Measurements from ENCODE around the gene SLC41A1.

SLC41A1 gene

GRCh38 chr1:205787287-205787916 is 25.6 kb downstream of the SLC41A1 start:
- no peak for DNase-seq (ENCODE audit: low spot score)

GRCh38 chr1:205786601-205787000 is 26.4 kb downstream of the SLC41A1 start:
- no peak for DNase-seq (ENCODE audit: low spot score)

DNA sequence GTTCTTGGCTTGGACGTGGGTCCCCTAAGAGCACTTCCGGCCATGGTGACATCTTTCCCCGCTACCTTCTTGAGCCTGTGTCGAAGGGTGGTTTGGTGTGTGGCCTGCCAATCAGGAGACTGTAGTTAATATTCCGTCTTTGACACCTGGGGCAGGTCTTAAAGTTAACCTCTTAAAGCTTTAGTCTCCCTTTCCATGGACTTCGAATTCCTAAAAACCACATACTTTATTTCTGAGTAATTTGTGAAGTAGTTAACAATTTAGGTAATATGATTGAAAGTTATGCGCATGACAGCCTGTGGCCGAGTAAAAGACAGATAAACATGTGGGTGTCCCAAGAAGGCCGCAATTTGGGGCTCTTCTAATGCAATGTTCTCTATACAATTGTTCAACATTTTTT is 27.6 kb downstream of the SLC41A1 start:
- DNase-seq (ENCODE audit: low spot score), result no peak

GRCh38 chr1:205783904-205784303 is 29.1 kb downstream of the SLC41A1 start:
- DNase-seq (ENCODE audit: low spot score), result no peak

GRCh38 chr1:205783433-205783795 is 29.6 kb downstream of the SLC41A1 start:
- no peak for DNase-seq (ENCODE audit: low spot score)

DNA sequence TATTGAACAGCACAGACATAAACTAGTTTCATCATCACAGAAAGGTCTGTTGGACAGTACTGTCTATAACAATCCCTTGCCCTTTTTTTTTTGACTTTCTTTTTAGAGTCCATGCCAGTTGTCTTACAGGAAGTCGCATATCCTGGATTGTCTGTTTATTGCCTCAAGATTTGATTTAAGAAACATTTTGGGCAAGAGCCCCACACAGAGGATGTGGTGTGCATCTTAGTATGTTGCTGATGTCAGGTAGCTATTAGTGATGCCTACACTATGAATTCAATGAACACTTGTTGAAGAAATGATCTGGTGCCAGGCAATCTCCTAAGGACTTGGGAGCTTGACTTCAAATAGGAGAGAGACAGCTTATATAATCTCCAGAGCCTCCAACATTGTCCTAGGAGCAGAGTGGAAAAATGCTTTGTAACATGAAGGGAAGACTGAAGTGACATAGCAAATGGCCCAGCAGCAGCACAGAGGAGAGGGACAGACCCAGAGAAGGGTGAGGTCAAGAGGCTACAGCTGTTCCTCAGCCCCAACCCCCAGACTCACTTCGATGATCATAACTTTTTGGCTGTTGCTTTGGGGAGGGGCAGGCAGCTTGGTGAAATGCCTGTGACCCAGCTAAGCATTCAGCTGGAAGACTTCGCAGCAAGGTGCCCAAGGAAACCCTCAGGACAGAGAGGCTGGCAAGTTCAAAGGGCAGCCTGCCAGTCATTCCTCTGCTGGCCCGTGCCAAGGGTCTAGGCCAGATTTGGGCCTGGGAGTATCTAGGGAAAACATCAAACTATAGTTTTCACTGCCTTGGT is 30.2 kb downstream of the SLC41A1 start:
- no peak for DNase-seq (ENCODE audit: low spot score)

DNA sequence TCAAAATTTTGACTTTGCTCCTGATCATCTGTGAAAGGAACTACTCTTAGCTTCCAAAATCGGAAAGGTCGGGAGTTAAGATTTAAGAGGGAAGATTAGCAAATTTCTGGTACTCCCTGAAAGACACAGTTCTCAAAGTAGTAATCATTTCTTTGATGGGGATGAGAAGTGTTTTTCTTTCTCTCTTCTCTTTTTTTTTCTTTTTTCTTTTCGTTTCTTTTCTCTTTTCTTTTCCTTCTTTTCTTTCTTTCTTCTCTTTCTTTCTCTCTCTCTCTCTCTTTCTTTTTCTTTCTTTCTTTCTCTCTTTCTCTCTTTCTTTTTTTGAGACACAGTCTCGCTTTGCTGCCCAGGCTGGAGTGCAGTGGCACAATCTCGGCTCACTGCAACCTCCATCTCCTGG is 32.7 kb downstream of the SLC41A1 start:
- DNase-seq (ENCODE audit: low spot score), result no peak

- DNase-seq (ENCODE audit: low spot score), result peak; percentile 28
Measured at GRCh38 chr1:205777994-205778393, 35.0 kb downstream of the SLC41A1 start.

DNA sequence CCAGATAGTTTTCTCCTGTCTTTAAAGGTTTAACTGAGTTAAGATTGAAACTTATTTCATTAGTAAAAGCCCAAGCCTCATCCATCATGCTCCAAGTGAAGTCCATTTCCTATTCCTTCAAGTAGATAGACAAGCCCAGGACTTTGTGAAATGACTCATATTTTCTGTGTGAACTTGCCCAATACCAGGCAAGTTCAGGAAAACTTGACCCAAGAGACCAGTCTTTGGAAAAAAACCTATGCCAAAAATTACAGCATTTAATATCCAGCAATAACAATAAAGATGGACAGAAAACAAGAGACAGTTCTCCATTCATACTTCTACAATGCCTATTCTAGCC is 37.3 kb downstream of the SLC41A1 start:
- DNase-seq (ENCODE audit: low spot score), result no peak

DNA sequence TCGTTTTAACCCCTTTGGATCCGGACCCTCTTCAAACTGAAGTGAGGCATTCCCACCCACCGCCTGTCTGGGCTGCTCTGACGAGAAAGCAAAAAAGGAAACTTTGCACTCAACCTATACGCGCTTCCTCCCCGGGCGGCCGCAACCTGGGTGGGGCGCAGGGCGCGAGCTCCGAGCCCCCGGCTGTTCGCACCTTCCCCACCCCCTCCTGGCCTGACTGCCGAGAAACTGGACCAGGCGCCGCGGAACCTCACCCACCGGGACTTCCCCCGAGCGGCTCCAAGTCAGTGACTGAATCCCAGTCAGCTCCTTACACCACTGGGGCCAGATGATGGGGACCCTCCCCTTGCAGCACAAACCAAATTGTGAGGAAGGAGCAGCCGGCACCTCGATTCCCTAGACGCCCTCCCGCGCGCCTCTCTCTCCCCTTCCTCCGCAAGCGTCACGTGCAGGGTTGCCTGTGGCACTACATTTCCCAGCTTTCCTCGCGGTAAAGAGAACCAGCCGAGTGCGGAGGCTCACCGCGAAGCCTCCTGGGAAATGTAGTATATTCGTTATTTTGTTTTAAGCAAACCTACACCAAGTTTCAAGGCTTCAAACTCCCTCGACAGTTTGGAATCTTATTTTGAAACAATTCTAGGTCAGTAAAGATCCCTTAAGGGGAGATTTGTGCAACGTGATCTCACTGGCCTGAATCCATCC is 37.8 kb downstream of the SLC41A1 start, which contains the start of gene RAB29:
Gene RAB29 (minus strand): TSS at position 468 of the 702 bp plus-strand sequence. CDS start 526 bp downstream, outside the sequence.
- DNase-seq (ENCODE audit: low spot score), result peak; percentile 96

GRCh38 chr1:205774198-205775014 is 38.6 kb downstream of the SLC41A1 start:
- DNase-seq (ENCODE audit: low spot score), result peak; percentile 17

- DNase-seq (ENCODE audit: low spot score), result no peak
Measured at GRCh38 chr1:205772607-205773032, 40.4 kb downstream of the SLC41A1 start.

DNA sequence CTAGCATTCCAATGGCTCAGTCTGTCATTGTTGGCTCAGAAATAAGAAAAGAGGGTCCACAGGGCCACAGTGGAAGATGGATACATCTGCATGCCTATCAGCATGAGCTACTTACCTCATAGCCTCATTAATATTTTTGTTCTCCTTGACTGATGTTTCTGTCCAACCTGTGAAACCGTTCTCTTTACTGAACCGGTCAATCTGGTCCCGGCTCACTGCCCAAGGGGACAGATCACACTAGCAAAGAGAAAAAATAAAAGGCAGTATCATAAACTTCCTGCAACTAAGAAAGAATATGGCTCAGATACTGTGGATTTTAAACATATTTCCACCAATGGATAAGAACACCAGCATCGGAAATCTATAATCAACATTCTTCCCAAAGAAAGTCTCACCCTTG is 42.4 kb downstream of the SLC41A1 start:
- no peak for DNase-seq (ENCODE audit: low spot score)

- DNase-seq (ENCODE audit: low spot score), result no peak
Measured at GRCh38 chr1:205769641-205770365, 43.2 kb downstream of the SLC41A1 start.

GRCh38 chr1:205767248-205767647 is 45.8 kb downstream of the SLC41A1 start:
- DNase-seq (ENCODE audit: low spot score), result no peak

- DNase-seq (ENCODE audit: low spot score), result no peak
Measured at GRCh38 chr1:205766570-205766969, 46.4 kb downstream of the SLC41A1 start.

GRCh38 chr1:205766038-205766437 is 47.0 kb downstream of the SLC41A1 start:
- no peak for DNase-seq (ENCODE audit: low spot score)

DNA sequence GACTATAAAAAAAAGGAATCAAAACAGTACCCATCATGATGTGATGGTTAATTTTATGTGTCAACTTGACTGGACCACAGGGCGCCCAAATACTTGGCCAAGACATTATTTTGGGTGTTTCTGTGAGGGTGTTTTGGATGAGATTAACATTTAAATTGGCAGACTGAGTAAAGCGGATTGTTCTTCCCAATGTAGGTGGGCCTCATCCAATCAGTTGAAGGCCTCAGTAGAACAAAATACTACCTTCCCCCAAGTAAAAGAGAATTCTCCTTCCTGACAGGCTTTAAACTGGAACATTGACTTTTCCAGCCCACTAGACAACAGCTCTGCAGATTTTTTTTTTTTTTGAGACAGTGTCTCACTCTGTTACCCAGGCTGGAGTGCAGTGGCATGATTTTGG is 48.4 kb downstream of the SLC41A1 start:
- no peak for DNase-seq (ENCODE audit: low spot score)

DNA sequence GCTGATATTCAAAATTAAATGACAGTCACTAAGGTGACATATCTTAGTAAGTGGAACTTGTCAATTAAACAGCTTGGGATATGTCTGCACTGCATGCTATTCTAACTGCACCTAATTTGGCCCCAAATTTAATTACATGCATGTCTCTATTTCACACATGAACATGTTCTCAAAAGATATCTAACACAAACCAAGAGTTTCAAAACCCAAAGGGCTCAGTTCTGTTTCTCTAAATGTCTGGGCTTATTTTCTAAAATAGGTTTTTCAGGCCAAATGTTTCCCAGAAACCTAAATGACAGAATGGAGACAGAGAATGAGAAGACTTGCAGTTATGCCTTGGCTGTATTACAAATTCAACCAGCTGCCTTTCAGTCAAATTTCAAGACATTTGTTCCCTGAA is 49.0 kb downstream of the SLC41A1 start:
- DNase-seq (ENCODE audit: low spot score), result no peak

GRCh38 chr1:205760606-205761005 is 52.4 kb downstream of the SLC41A1 start:
- DNase-seq (ENCODE audit: low spot score), result no peak

DNA sequence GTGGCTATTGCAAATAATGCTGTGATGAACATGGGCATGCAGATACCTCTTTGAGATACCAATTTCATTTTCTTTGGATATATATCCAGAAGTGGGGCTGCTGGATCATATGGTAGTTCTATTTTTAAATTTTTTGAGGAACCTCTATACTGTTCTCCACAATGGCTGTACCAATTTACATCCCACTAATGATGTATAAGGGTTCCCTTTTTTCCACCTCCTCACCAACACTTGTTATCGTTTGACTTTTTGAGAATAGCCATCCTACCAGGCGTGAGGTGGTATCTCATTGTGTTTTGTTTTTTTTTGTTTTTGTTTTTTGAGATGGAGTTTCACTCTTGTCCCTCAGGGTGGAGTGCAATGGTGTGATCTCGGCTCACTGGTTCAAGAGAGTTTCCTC is 56.4 kb downstream of the SLC41A1 start:
- no peak for DNase-seq (ENCODE audit: low spot score)

DNA sequence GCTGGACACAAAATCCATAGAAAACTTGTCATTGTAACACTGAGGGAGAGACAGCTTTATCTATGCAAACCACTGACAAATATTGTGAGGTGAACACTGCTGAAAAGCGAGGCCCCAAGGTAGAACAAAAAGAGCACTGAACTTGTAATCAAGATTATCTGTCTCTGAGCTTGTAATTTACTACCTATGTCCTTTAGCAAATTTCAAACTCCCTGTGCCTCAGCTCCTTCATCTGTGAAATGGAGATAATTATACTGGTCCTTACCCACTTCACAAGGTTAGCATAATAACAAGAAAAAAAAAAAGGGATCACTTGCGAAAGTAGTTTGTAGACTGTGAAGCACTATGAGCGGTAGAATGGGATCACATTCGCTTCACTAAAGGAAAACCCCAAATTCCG is 58.1 kb downstream of the SLC41A1 start:
- no peak for DNase-seq (ENCODE audit: low spot score)
